ENCODE results near the gene MTG1.
"Not testable (repeated sequence)": the region's sequence is repeated elsewhere in the genome, so short reads cannot be mapped to it uniquely, and the experiment has no call there.

The MTG1 gene

DNA sequence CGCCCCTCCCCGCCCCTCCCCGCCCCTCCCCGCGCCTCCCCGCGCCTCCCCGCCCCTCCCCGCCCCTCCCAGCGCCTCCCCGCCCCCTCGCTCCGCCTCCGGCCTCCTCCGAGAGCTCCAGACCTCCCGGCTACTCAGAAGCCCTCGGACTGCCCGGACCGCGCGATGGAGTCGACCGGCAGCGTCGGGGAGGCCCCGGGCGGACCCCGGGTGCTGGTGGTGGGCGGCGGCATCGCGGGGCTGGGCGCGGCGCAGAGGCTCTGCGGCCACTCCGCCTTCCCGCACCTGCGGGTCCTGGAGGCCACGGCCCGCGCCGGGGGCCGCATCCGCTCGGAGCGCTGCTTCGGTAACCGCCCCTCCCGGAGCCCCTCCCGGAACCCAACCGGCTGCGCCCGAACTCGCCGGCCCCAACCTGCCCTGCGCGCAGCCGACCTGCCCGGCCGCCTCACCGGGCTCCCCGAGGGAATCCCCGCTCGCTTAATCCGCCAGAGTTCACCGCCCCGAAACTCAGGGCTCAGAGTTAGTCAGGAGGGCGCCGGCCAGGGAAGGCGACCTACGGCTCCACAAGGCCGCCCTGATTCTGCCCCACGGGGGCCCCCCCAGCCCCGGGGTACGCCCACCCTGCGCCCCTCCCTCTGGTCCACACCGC, 14.7 kb upstream of the MTG1 start, which contains the start of gene PAOX:
Gene PAOX, plus strand, starts transcription at position 111 of the 649 bp plus-strand sequence. Its CDS starts 55 bp downstream, at position 166.
- peak; percentile 67 for DNase-seq

- DNase-seq: no peak
These were observed 13.9 kb upstream of the MTG1 start for GRCh38 chr10:133379801-133380666.

DNA sequence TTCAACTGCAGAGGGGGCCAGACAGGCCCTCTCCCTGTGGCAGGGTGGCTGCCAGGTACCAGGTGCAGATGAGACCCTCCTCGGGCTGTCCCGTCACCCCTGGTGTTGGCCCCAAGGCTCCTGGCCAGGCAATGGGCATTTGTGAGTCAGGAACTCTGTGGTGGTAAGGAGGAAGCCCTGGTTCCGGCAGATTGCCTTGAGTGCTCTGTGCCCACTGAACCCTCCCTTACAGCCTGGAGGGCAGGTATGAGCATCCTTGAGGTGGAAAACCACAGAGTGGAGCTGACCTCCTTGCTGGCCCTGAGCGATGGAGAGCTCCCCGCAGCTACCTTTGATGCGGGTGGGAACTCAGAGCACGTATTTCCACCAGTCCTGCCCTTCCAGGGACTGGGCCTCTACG, 12.9 kb upstream of the MTG1 start:
- no peak for DNase-seq

DNA sequence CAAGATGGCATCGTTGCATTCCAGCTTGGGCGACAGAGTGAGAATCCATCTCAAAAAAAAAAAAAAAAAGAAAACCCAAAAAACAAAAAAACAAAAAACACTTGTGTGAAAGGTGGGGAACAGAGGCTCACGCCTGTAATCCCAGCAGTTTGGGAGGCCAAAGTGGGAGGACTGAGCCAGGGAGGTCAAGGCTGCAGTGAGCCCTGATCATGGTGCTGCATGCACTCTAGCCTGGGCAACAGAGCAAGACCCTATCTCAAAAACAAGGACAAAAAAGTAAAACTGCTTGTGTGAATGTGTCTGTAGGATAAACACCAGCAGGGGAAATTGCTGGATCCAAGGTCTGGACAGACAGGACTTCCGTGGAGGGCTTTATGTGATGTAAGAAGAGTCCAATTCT, 10.4 kb upstream of the MTG1 start:
- DNase-seq: no peak

GRCh38 chr10:133384071-133384470, 9.9 kb upstream of the MTG1 start:
- DNase-seq: no peak

GRCh38 chr10:133385214-133385613, 8.7 kb upstream of the MTG1 start:
- no peak for DNase-seq

DNA sequence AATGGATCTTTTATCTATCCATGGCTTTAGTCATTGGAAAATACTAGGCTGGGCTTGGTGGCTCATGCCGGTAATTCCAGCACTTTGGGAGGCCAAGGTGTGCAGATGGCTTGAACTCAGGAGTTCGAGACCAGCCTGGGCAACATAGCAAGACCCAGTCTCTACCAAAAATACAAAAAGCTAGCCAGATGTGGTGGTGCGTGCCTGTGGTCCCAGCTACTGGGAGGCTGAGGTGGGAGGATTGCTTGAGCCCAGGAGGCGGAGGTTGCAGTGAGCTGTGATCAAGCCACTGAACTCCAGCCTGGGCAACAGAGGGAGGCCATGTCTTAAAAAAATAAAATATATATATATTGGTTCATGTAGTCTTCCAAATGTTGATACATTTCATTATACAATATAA, 7.0 kb upstream of the MTG1 start:
- not testable (repeated sequence) for DNase-seq

GRCh38 chr10:133388236-133388972, 5.6 kb upstream of the MTG1 start:
- no peak for DNase-seq

DNA sequence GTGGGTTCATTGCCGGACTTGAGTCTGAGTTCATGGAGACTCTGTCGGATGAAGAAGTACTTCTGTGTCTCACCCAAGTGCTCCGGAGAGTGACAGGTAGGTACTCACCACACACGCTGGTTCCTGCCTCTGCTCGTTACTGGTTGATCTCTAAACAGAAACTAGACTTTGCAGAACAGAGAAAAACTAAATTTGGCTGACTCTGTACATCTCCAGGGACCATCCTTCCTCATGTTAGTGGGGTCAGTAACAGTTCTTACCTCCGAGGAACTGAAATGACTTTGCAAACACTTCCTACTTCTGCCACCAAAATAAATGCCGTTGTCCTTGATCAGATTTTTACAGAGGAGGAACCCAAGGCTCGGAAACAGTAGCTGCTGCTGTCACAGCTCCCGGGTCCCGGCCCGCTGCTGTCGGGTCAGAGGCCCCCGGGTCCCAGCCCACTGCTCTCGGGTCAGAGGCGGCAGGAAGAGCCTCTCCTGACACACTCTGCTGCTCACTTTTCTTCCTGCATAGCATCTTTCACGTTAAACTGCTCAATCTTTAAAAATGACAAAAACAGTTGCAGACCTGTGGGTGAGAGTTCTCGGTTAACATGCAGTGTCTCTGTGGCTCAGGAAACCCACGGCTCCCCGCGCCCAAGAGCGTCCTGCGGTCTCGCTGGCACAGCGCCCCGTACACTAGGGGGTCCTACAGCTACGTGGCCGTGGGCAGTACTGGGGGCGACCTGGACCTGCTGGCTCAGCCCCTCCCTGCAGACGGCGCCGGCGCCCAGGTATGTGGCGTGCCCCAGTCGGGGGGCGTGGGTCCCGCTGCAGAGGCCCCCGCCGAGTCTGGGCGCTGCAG, 4.8 kb upstream of the MTG1 start:
- DNase-seq: peak; percentile 72

GRCh38 chr10:133390597-133391248, 3.2 kb upstream of the MTG1 start:
- no peak for DNase-seq

DNA sequence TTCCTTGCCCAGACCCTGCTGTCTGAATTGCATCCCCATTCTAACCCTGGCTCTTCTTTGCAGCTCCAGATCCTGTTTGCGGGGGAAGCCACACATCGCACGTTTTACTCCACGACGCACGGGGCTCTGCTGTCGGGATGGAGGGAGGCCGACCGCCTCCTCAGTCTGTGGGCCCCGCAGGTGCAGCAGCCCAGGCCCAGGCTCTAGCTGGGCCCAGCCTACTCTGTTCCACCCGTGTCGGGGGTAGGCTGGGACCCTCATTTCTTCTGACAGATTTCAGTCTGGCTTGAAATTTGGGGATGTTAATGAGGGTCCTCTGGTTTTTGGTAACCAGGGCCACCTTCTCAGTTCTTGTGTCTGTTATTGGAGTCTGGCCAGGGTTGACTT, 2.7 kb upstream of the MTG1 start:
- no peak for DNase-seq

DNA sequence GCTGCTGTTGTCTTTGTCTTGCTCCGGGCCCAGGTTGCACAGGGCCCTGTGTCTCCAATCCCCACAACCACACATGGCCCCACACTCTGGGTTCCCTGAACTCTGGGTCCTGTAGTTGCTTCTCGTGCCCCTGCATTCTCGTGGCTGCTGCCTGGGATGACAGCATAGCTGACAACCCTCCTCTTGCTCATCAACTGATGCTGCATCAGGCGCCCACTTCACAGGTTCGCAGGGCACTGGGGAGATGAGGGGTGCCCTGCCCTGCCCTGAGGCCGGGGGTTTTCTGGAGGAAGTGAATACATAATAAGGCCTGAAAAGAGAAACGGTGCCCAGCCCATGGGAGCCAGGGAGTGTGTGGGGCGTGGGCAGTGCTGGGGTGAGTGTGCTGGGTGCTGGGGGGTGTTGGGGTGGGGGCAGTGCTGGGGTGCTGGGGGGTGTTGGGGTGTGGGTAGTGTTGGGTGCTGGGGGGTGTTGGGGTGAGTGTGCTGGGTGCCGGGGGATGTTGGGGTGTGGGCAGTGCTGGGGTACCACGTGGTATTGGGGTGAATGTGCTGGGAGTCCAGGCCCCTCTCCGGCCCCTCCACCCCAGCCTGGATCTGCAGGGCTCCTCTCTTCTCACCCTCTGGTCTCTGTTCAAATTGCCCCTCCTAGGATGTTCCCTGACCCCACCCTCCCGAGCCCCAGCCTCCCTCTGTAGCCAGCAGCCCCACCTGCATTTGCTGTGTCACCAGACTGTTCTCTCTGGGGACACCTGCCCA, 2.0 kb upstream of the MTG1 start:
- no peak for DNase-seq

GRCh38 chr10:133393401-133394063, 425 bp upstream of the MTG1 start:
- DNase-seq: no peak

DNA sequence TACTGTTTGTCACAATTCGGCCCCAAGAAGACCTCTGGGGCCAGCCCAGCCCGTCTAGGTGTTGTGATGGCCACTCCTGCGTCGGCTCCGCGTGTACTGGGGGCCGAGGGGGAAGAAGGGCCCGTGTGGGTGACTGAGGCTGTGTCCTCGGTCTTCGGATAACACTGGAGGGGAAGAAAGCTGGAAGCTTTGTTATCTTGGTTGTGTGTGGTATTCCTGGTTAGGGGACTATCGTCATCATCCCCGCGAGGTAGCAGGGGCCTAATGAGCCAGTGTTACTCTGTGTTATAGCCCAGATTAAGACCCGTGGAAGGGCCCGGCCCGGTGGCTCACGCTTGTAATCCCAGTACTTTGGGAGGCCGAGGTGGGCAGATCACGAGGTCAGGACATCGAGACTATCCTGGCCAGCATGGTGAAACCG, 854 bp downstream of the MTG1 start:
- no peak for DNase-seq

DNA sequence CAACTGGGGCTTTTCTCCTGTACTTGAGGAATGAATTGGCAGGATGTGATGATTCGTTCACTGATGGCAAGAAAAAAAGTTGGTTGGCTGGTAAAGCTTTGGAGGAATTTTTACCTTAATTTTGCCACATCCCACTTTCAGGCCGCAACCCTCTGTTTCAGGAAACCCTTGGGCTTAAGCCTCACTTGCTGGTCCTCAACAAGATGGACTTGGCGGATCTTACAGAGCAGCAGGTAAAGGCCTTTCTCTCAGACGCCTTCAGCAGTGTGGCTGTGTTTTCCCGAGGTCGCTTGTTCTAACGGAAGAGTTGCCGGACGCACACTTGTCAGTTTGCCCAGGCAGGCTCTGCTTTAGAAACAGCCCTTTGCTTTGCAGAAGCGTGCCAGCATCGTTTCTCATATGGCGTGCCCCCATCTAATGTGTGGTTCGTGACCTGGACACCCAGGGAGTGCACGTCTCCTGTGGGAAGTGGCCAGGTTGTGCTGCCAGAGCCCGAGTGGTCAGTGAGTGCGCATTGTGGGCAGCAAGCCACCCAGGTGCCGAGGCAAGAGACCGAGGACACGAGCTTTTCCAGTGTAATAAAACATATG, 2.2 kb downstream of the MTG1 start:
- no peak for DNase-seq

DNA sequence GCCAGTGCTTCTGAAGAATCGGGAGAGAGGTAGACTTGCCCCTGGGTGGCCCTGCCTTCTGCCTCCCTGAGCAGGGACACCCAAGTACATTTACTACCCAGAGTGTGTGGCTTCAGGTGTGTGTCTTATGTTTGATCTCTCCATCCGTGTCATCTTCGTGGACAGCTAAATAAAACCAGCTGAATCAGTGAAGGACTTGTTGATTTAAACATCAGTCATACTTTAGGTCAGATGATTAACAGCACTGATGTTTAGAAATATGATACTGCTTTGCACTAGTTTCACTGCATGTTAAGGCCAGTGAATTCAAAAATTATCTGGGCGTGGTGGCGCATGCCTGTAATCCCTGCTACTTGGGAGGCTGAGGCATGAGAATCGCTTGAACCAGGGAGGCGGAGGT, 4.0 kb downstream of the MTG1 start:
- no peak for DNase-seq

DNA sequence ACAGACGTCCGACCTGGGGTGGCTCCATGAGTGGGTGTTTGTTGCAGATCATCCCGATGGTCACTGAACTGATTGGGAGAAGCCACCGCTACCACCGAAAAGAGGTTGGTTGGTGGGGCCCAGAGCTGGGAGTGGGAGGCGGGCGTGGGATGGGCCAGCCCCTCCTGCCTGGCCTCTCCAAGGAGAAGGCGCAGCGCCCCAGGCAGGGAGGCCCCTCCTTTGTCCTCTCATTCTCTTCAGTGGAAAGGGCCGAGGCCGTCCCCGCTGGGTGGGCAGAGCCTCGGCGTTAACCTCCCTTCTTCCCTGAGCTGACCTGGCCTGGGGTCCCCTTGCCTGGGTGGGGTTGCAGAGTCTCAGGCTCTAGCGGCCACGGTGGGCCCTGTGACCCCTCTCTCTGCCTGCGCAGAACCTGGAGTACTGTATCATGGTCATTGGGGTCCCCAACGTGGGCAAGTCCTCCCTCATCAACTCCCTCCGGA, 5.2 kb downstream of the MTG1 start:
- no peak for DNase-seq

GRCh38 chr10:133400624-133401424, 6.9 kb downstream of the MTG1 start:
- no peak for DNase-seq

DNA sequence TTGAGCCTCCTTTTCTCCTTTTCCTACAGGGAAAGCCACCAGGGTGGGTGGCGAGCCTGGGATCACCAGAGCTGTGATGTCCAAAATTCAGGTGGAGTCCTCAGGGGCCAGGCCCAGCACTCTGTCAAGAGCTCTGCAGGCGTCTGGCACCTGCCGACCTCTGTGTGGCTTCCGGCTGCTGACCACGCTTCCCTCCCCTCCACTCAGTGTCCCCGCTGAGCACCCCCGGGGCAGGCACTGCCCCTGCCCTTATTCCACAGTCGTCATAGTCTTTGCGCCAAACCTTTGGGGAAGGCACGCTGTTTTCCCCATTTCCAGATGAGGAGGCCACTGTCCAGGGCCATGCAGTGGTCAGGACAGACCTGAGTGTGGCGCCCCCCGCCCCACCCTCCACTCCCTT, 7.5 kb downstream of the MTG1 start:
- no peak for DNase-seq
